Loucy (cell line): ENCODE measurements around the gene PRH1.

Experiments
- CTCF ChIP-seq: fragments of 200-600 bp; sonication (generic); conservative IDR thresholded peaks from 2 replicates; pipeline ENCODE4 v1.5.1; 2014; ENCODE audit warnings: mild to moderate bottlenecking, antibody characterized with exemption, low read length
- EZH2phosphoT487 ChIP-seq: fragments of 200-600 bp; IDR thresholded peaks from 2 replicates; pipeline ENCODE4 v1.6.1; 2018; ENCODE audit warnings: antibody characterized with exemption, mild to moderate bottlenecking, moderate library complexity, borderline replicate concordance

GRCh38 chr12:10884086-10884725, at the start of gene PRH1:
- TF ChIP-seq CTCF (no peak), EZH2phosphoT487 (no peak)
